ENCODE results near the gene ATP6V1G3.

DNA sequence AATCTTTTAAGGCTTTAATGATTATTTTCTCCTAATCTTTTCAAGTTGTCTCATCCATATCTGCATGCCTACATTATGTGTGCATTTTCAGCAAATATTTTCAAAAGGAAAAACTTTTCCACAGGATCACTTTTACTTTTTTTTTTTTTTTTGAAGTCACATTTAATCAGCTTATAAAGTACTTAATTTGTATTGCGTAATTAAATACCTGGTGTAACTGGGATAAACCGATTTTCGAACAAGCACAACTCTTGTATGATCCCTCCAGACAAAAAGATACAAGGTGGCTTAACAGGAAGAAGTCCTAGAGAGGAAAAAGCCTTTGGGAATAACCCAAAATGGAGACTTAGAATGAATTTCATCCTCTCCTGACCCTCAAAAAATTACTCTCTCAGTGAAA lies 1.3 kb upstream of the ATP6V1G3 start:
- TF ChIP-seq, protein P1, sequence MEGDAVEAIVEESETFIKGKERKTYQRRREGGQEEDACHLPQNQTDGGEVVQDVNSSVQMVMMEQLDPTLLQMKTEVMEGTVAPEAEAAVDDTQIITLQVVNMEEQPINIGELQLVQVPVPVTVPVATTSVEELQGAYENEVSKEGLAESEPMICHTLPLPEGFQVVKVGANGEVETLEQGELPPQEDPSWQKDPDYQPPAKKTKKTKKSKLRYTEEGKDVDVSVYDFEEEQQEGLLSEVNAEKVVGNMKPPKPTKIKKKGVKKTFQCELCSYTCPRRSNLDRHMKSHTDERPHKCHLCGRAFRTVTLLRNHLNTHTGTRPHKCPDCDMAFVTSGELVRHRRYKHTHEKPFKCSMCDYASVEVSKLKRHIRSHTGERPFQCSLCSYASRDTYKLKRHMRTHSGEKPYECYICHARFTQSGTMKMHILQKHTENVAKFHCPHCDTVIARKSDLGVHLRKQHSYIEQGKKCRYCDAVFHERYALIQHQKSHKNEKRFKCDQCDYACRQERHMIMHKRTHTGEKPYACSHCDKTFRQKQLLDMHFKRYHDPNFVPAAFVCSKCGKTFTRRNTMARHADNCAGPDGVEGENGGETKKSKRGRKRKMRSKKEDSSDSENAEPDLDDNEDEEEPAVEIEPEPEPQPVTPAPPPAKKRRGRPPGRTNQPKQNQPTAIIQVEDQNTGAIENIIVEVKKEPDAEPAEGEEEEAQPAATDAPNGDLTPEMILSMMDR (IDR thresholded peaks at IDR 0.05), result no peak
- no peak for TF ChIP-seq POLR2A (IDR thresholded peaks at IDR 0.05; ENCODE audit: low read depth)
